ENCODE data around the gene WFDC2. TPM values are rescaled to one million over a fixed set of nuclear protein-coding genes. Genes with fewer than 3 reads are reported as not detected.

WFDC2 gene, protein sequence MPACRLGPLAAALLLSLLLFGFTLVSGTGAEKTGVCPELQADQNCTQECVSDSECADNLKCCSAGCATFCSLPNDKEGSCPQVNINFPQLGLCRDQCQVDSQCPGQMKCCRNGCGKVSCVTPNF
- 1 to 10 TPM in 1 of 10 donors, under 1 TPM in 3, not detected in 6; 0.44 to 1.6 (median 0.53) TPM for total RNA-seq
- polyA plus RNA-seq: under 1 TPM; 0.55 to 0.66 TPM
- long read RNA-seq, donor 1: 0 reads
- long read RNA-seq, donor 2: 0 reads
- long read RNA-seq, donor 3: 0 reads

DNA sequence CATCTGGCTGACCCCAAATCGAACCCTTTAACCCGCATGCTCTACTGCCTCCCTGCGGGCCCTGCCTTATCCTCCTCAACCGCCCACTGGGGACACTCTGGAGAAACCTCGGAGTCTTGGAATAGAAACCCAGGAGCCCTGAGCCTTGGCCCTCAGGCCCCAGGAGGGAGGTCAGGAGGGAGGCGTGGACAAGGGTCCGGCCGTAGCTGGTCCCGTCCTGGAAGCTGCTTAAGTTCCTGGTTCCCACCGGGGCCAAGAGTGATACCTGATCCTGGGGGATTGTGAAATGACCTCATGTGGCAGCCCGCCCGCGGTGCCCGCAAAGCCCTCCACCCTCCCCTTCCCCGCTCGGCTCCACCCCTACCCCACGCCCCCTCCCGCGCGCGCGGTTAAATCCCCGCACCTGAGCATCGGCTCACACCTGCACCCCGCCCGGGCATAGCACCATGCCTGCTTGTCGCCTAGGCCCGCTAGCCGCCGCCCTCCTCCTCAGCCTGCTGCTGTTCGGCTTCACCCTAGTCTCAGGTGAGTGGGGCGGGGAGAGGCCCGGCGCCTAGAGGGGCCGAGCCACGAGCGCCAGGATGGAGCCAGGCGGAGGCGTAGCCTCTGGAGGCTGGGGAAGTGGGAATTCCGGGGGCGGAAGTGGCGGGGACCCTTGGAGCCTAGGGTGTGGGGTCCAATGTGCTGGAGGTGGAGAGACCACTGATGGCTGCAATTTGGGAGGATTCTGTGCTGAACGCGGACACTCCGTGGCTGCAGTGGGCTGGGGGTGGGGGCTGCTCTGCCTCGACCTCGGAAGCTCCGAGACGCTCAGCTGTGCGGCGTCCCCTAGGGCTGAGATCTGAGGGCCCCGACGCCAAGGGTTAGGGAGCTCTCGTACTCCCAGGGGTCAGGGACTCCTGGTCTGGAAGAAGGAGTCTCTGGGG lies at the start of gene WFDC2:
Gene WFDC2 (plus strand): TSS at position 418 of the 926 bp plus-strand sequence. CDS start 29 bp downstream, at position 447.
- no peaks in the 10 kb centered on the region for H3K36me3 ChIP-seq
- ATAC-seq (peak in 7 of 8 donors; percentile 9 to 47 (median 35)), DNase-seq (peak in 1 of 2 donors; percentile 13)
- intact Hi-C loops (cut with DNase I): loop anchor here in 1 of 10 donors (10.0 kb wide), 1 partner anchor 305 kb away; no protein-coding TSS in a partner anchor
- peaks cover 0 to 23% (median 19%) of the 10 kb centered on the region in 9 donors for H3K4me1 ChIP-seq
- H3K27me3 ChIP-seq: peaks cover 0 to 83% (median 72%) of the 10 kb centered on the region in 7 donors
- H3K4me3 ChIP-seq: peak within 1 kb of the TSS; percentile 23 to 61 (median 52)
- peak within 1 kb of the TSS in 2 of 10 donors; percentile 31 to 34 for H3K27ac ChIP-seq
- TF ChIP-seq CTCF (IDR thresholded peaks at IDR 0.05): no peak
- no peaks in the 10 kb centered on the region for H3K9me3 ChIP-seq
- 5 to 6% methylated on average over 52 to 54 of the region's 54 CpGs for WGBS, 2 donors

GRCh38 chr20:45420125-45420524 lies 49.4 kb upstream of the WFDC2 start:
- DNase-seq: no peak
- 67 to 79% methylated on average over 8 of the region's 8 CpGs for WGBS, 2 donors
- peak in 1 of 9 donors; percentile 12 for TF ChIP-seq CTCF (IDR thresholded peaks at IDR 0.05)
- Histone ChIP-seq H3K4me1 (peaks cover 0 to 53% (median 42%) of the 10 kb centered on the region in 9 donors), H3K4me3 (no peak overlapping the region), H3K27ac (peak overlapping the region; percentile 56 to 92 (median 86)), H3K9me3 (no peaks in the 10 kb centered on the region), H3K27me3 (no peaks in the 10 kb centered on the region), H3K36me3 (peaks cover 0 to 77% (median 51%) of the 10 kb centered on the region in 9 donors)
- ATAC-seq: peak in 6 of 8 donors; percentile 5 to 33 (median 26)
- intact Hi-C loops (cut with DNase I): no loop called here

DNA sequence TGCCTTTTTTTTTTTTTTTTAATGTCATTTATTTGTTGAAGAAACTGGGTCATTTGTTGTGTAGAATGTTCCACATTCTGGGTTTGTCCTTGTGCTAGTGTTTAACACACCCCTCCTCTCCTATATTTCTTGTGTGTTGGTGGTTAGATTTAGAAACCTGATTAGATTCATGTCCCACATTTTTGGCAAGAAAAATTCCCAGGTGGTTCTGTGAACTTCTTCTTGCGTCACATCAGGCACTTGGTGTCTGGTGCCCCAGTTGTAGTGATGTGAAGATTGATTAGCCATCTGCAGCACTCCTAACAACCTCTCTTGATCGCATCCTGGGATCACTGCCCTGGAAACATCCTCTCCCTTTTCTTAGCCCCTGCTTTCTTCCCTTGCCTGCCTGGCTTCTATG lies 45.9 kb upstream of the WFDC2 start:
- H3K4me3 ChIP-seq: no peak overlapping the region
- H3K9me3 ChIP-seq: no peaks in the 10 kb centered on the region
- DNase-seq (no peak), ATAC-seq (no peak)
- no peaks in the 10 kb centered on the region for H3K27me3 ChIP-seq
- peaks cover 0 to 89% (median 53%) of the 10 kb centered on the region in 9 donors for H3K36me3 ChIP-seq
- no peak for TF ChIP-seq CTCF (IDR thresholded peaks at IDR 0.05)
- no peak overlapping the region for H3K27ac ChIP-seq
- 94 to 96% methylated on average over 2 of the region's 2 CpGs for WGBS, 2 donors
- intact Hi-C loops (cut with DNase I): no loop called here
- H3K4me1 ChIP-seq: peaks cover 0 to 35% (median 17%) of the 10 kb centered on the region in 9 donors

- intact Hi-C loops (cut with DNase I): no loop called here
- Histone ChIP-seq H3K36me3 (peaks cover 0 to 70% (median 44%) of the 10 kb centered on the region in 9 donors), H3K9me3 (no peaks in the 10 kb centered on the region), H3K27me3 (no peaks in the 10 kb centered on the region), H3K27ac (no peak overlapping the region), H3K4me1 (peaks cover 0 to 19% (median 6%) of the 10 kb centered on the region in 9 donors), H3K4me3 (no peak overlapping the region)
- DNase-seq (no peak), ATAC-seq (no peak)
- WGBS, 2 donors: 95 to 96% methylated on average over 17 of the region's 17 CpGs
- TF ChIP-seq CTCF (IDR thresholded peaks at IDR 0.05): no peak
These were observed 44.0 kb upstream of the WFDC2 start for GRCh38 chr20:45425561-45425960.
